ENCODE data around the gene PTPRN2.

PTPRN2 gene

DNA sequence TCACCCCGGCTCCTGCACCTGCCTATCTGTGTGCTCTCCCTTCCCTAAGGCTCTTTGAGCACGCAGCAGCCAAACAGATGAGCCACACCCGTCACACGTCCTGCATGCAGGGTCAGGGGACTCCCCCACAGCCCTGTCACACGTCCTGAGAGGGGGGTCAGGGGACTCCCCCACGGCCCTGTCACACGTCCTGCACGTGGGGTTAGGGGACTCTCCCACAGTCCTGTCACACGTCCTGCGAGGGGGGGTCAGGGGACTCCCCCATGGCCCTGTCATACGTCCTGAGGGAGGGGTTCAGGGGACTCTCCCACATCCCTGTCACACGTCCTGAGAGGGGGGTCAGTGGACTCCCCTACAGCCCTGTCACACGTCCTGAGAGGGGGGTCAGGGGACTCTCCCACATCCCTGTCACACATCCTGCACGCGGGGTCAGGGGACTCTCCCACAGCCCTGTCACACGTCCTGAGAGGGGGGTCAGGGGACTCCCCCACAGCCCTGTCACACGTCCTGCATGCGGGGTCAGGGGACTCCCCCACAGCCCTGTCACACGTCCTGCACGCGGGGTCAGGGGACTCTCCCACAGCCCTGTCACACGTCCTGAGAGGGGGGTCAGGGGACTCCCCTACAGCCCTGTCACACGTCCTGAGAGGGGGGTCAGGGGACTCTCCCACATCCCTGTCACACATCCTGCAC, 211.3 kb downstream of the PTPRN2 start:
- peak; percentile 35 for DNase-seq

DNA sequence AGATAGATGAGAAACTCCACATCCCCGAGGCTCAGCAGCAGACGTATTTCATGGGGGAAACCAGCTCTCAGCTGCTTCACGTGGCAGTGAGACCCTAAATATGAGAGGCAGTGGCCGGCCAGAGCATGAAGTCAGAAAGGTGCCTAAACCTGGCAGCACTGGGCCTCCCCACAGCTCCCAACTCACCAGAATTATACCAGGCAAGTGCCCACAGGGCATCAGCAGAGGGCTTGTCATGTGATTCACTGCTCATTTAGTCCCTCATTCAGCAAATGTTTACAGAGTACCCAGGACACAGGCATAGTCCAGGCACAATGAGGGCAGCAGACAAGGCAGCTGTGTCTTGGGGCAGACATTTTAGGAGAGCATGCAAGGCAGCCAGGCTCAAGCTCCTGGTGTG, 212.6 kb downstream of the PTPRN2 start:
- no peak for DNase-seq

DNA sequence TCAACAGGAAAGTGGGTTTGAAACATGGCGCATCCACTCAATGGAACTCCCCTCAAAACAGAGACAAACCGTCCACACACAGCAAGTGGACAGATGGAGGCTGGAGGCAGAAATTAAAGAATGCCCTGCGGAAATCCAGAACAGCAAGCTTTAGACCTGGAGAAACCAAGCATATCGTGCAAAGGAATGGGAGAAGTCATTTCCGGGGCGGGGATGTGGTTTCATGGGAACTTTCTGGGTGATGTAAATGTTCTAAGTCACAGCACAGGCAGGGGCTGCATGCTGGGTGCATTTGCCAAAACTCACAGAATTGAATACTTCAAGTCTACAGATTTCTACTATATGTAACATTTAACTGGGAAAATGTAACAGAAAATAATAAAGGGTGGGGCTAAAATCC, 213.0 kb downstream of the PTPRN2 start:
- DNase-seq = no peak

DNA sequence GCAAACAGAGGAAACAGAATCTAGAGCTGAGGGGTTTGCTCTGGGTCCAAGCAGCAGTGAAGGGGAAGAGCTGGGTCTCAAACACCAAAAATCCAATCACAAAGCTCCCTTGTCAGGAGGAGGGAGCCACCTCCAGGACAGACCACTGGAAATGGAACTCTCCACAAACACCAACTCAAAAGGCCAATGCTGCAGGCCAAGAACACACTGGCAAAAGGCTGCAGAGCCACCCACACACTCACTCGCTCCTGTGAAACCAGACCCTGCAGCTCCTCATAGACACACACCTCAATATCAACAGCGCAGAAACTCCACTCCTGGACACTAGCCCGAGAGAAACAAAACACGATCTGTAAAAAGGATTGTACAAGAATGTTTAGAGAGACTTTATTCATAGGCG, 213.5 kb downstream of the PTPRN2 start:
- DNase-seq = no peak

GRCh38 chr7:158373476-158374133, 214.0 kb downstream of the PTPRN2 start:
- DNase-seq = no peak

DNA sequence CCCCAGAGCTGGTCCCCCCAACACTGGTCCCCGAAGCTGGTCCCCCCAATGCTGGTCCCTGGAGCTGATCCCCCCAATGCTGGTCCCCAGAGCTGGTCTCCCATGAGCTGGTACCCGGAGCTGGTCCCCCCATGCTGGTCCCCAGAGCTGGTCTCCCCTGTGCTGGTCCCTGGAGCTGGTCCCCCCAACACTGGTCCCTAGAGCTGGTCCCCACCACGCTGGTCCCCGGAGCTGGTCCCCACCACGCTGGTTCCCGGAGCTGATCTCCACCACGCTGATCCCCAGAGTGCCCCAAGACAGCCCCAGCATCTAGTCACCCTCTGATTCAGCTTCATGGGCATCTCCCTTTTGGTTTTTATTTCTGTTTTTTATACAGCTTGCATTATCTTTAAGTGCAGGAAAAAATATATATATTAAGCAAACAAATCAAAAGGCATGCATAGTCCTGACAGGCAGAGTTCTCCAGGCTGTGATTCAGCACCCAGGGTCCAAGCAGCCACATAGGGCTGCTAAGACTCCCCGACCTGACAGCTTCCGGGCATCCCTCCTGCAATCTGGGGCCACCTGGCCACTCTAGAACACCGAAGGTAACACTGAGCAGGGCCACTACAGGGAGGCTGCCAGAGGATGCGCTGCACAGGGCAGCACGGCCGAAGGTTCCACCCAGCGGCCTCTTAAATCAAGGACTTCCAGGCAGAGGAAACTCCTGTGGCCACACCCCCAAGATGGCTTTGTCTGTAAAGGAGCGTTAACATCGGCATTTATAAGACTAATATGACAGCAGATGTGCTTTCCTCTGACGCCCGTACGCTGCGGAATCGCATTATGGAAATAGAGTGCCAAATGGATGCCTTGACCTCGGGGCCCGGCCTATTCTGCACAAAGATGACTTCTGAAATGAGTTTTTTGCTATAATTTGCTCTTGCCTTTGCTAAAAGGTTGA, 215.0 kb downstream of the PTPRN2 start:
- DNase-seq = no peak

- DNase-seq = no peak
Observed at GRCh38 chr7:158371856-158372255, 215.8 kb downstream of the PTPRN2 start.

- DNase-seq = no peak
Observed at GRCh38 chr7:158369866-158370265, 217.8 kb downstream of the PTPRN2 start.

GRCh38 chr7:158369290-158369689, 218.3 kb downstream of the PTPRN2 start:
- no peak for DNase-seq

DNA sequence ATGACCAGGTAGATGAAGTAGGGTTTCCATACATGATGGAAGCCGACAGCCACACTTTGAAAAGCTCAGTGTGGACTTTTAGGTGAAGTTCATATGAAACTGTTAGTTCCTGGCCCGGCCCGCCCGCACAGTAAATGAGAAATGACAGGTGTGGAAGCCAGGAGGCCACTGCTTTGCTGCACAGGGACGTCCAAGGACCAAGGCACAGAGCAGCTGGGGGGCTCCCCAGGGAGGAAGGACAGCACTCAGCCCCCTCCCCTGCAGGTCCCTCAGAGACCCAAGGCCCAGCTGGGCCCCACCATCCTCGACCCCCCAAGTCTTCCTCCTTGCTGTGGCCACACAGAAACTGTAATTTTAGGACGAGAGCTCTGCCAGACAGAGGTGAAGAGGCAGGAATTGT, 219.2 kb downstream of the PTPRN2 start:
- no peak for DNase-seq

GRCh38 chr7:158367634-158367982, 220.0 kb downstream of the PTPRN2 start:
- no peak for DNase-seq

- DNase-seq = no peak
Observed at GRCh38 chr7:158366916-158367633, 220.5 kb downstream of the PTPRN2 start.

DNA sequence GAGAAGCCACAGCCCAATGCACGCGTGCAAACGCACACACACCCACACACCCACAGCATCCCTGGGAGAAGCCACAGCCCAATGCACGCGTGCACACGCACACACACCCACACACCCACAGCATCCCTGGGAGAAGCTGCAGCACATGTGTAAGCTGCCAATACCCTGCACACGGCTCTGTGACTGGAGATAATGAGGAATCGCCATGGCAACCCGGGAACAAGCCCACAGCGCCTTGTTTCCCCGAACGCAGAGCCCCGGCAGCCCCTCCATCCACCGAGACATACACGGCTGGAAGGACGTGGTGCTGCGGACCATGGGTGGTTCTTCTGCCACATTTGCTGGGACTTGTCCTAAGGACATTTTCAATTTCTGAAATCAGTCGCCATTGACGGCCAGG, 221.3 kb downstream of the PTPRN2 start:
- no peak for DNase-seq

GRCh38 chr7:158365267-158365666, 222.4 kb downstream of the PTPRN2 start:
- no peak for DNase-seq

DNA sequence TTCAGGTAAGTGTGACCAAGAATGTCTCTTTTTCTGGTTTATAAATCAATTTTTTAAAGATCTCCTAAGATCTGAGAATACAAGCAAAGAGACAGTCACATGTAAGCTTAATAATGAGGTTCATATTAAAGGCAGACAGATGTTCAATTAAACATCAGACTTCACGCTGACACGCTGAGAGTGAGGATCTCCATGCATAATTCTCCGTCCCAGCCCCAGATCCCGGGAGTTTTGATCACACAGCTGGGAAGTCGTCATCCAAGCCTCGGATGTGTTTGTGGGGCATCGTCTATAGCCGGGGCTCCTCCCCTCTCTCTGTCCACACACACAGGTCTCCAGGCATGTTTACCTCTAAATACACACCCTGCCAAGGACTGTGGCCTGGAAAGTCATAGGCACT, 223.2 kb downstream of the PTPRN2 start:
- no peak for DNase-seq

DNA sequence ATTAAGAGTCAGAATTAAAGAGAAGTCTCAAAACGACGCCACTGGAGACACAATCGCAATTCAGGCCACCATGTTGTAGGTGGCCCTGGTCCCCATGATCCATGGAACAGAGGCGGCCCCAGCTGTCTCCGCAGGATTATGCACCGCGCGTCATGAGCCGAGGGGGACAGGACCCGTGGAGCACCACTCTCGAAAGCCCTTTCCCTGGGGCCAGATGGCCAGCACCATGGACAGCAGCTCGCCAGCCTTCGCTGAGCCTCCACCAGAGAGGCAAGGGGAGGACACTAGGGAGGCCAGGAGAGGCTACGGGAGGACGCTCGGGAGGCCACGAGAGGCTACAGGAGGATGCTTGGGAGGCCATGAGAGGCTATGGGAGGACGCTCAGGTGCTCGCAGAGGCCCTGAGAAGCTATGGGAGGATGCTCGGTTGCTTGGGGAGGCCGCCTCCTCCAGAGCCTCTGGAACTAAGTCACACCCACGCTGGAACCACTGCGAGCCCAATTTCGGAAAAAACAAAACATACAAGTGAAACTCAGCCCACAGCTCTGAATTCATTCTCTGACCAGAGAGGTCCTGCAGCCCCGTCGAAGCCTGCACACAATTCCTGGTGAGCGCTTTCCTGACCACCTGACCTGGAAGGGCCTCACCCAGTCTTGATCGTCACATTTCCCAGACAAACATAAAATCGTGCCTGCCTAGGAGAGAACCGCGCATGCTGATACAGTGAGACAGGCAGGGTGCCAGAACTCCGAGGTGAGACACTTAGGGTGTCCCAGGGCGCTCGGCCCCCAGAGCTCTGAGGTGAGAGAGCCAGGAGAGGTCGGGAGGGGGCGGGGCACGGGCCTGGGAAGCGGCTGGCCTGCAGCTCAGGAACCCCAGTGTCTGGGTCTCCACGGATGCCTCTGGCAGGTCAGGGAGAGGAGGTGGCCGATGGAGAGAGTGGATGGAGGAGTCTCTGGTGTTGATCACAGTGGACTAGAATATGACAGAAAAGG, 224.4 kb downstream of the PTPRN2 start:
- no peak for DNase-seq

DNA sequence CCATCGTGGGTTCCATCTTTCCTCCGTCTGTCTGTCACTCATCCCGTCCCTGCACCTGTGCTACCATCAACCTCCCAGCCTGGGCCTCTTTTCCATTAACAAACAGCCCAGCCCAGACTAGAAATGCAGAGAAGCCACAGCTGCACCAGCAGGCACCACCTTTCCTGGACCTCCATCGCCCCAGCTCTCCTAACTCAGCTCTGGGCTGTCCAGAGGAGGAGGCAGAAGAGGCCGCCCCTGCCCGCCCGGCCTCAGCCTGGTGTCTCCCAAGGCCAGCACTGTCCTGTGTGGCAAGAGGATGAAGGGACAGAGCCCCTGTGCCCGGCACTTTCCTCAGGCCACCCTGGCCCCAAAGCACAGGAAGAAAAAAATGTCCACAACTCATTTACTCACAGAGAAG, 225.6 kb downstream of the PTPRN2 start:
- no peak for DNase-seq

DNA sequence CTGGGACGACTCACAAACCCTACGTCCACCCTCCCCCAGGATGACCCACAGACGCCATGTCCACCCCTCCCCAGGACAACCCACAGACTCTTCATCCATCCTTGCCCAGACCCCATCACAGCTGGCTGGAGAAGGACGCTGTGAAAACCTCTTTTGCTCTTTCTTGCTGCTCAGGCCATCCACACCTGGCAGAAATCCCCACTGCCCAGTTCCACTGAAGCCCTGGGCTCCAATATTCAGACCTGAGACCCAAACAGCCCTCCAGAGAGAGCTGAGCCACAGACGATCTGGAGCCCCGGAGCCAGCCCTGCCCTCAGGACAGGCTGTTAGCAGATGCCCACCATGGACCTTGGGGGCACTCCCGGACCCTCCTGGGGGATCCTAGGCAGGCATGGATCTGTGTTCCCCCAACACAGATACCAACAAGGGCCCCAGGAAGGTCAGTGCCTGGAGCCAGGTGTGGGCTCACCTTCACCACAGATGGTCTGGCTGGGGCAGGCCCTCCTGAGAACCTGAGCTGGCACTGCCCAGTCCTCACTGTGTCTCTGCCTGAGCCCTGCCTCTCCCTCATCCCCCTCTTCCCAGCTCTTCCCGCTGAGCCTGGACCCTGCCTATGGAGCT, 226.2 kb downstream of the PTPRN2 start:
- DNase-seq = no peak

DNA sequence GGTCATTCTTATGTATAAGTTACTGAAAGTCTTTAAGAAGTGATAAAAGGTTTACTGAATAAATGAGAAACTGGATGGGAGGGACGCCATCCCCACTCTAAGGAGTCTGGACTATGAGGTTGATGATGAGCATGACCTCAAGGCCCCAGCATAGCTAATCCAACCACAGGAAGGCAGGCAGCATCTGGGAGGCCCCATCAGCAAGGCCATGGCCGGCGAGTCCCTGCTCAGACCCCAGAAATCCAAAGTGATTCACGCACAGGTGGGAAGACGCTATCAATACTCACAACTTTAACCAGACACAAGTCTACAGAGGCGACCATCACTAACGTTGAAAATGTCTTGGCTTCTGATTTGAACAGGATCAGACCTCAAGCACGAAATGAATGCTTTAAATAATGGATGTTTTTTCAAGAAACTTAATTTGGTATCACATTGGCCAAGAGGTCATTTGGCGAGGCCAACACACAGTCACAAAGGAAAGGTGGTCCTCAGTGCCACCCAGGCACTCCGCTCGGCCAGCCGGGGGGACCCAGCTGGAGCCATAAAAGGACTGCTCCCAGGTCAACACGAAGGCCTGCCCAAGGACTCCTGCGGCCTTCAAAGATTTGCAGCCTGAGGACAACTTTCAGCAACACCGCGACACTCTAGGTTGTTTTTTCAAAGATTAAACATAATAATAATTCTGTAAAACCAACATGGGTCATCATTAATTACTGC, 228.5 kb downstream of the PTPRN2 start:
- DNase-seq = no peak
